HCT116 (cell line): Measurements from ENCODE around the gene SUMO3. TPM values are rescaled to one million over a fixed set of nuclear protein-coding genes. Genes with fewer than 3 reads are reported as not detected.

ENCODE experiments used
- ATAC-seq: fragments of 200-7000 bp; cut with Tn5 transposase; 2 replicates; pipeline ENCODE4 v1.9.1; 2020; ENCODE audit warnings: mild to moderate bottlenecking, moderate library complexity
- BruUV-seq: library from RNA; stranded (reverse); fragments of 400-500 nt; replicated peaks from 2 replicates; lab custom pipeline; 2021; lab: Mats Ljungman, UMichigan
- CTCF ChIA-PET: fragments of 300-600 bp; sonication (Branson Sonifier 250); formaldehyde crosslinking; loops from one replicate; lab custom pipeline; 2021; ENCODE audit warnings: antibody characterized with exemption; lab: Charles Lee
- POLR2A ChIA-PET: fragments of 300-600, 350-600 bp; sonication (Branson Sonifier 250); formaldehyde crosslinking; loops from one replicate; lab custom pipeline; 2021; ENCODE audit warnings: antibody characterized with exemption; lab: Charles Lee
- RAD21 ChIA-PET, 2 experiments: fragments of 300-600 bp; sonication (Branson Sonifier 250); formaldehyde crosslinking; loops; one replicate each; lab custom pipeline; 2023; ENCODE audit warnings: low total read pairs in 2 of 2; ENCODE audit not compliant: uncharacterized antibody in 2 of 2, unreplicated experiment in 2 of 2, low non-redundant PET in 1 of 2; lab: Charles Lee
- DNase-seq: peaks from one replicate; pipeline ENCODE4 v3.0.0-alpha.2; 2010; ENCODE audit warnings: low read depth, low spot score
- H2AFZ ChIP-seq: fragments of 200-600 bp; shearing (Covaris generic), sonication (generic); 2 replicates; pipeline ENCODE4 v1.6.1; 2017; ENCODE audit warnings: low read depth, mixed run types, mixed read lengths, antibody characterized with exemption, low read length; ENCODE audit not compliant: poor library complexity, severe bottlenecking
- H3K27ac ChIP-seq: 2 replicates; pipeline ENCODE4 v1.5.1; 2012; ENCODE audit warnings: low read depth, low read length
- H3K27me3 ChIP-seq: fragments of 200-600 bp; sonication (generic); 2 replicates; pipeline ENCODE4 v1.6.1; 2016; ENCODE audit warnings: mixed run types, low read length, mixed read lengths; ENCODE audit not compliant: insufficient read depth
- H3K36me3 ChIP-seq, 2 experiments: fragments of 200-500 bp in 1 of 2; fragments of 200-600 bp in 1 of 2; sonication (Bioruptor generic) in 1 of 2; sonication (generic) in 1 of 2; 2 replicates each; pipeline versions ENCODE4 v1.5.1 to v1.6.1; 2014 to 2016; ENCODE audit warnings: low read length in 2 of 2, inconsistent platforms in 1 of 2, mixed read lengths in 1 of 2, mixed run types in 1 of 2; ENCODE audit not compliant: insufficient read depth in 2 of 2, control insufficient read depth in 1 of 2
- H3K4me1 ChIP-seq, 2 experiments: fragments of 200-600 bp in 1 of 2; sonication (generic) in 1 of 2; 2 replicates each; pipeline versions ENCODE4 v1.5.1 to v1.6.1; 2012 to 2017; ENCODE audit warnings: low read length in 2 of 2, inconsistent platforms in 1 of 2, mild to moderate bottlenecking in 1 of 2, mixed read lengths in 1 of 2, mixed run types in 1 of 2, moderate library complexity in 1 of 2; ENCODE audit not compliant: insufficient read depth in 2 of 2, control insufficient read depth in 1 of 2
- H3K4me2 ChIP-seq: fragments of 200-600 bp; sonication (generic); 2 replicates; pipeline ENCODE4 v1.6.1; 2017; ENCODE audit warnings: mixed run types, low read length, mixed read lengths
- H3K4me3 ChIP-seq, 2 experiments: fragments of 200-600 bp in 1 of 2; sonication (generic) in 1 of 2; replicated peaks in 1 of 2; 2 replicates each; pipeline ENCODE4 v1.5.1; 2011 to 2016; ENCODE audit warnings: low read length in 2 of 2, control low read depth in 1 of 2, low read depth in 1 of 2, mild to moderate bottlenecking in 1 of 2, mixed read lengths in 1 of 2, mixed run types in 1 of 2
- H3K79me2 ChIP-seq: fragments of 200-600 bp; sonication (generic); 2 replicates; pipeline ENCODE4 v1.6.1; 2017; ENCODE audit warnings: mild to moderate bottlenecking, mixed run types, low read length, moderate library complexity, mixed read lengths; ENCODE audit not compliant: insufficient read depth
- H3K9ac ChIP-seq: fragments of 200-600 bp; sonication (generic); 2 replicates; pipeline ENCODE4 v1.6.1; 2016; ENCODE audit warnings: low read length, mixed read lengths
- H3K9me2 ChIP-seq: fragments of 200-600 bp; sonication (generic), shearing (Covaris generic); 2 replicates; pipeline ENCODE4 v1.6.1; 2017; ENCODE audit warnings: mixed run types, mild to moderate bottlenecking, moderate library complexity; ENCODE audit not compliant: insufficient read depth
- H3K9me3 ChIP-seq, 2 experiments: fragments of 200-500 bp in 1 of 2; fragments of 200-600 bp in 1 of 2; sonication (Bioruptor generic) in 1 of 2; sonication (generic) in 1 of 2; 2 replicates each; pipeline ENCODE4 v1.6.1; 2014 to 2017; ENCODE audit warnings: low read length in 2 of 2, mixed read lengths in 2 of 2, inconsistent platforms in 1 of 2, low read depth in 1 of 2, mild to moderate bottlenecking in 1 of 2, mixed run types in 1 of 2, moderate library complexity in 1 of 2; ENCODE audit not compliant: control insufficient read depth in 1 of 2, insufficient read depth in 1 of 2
- H4K20me1 ChIP-seq: fragments of 200-600 bp; sonication (generic), shearing (Covaris generic); 2 replicates; pipeline ENCODE4 v1.6.1; 2017; ENCODE audit warnings: mixed run types, mild to moderate bottlenecking, moderate library complexity; ENCODE audit not compliant: insufficient read depth
- CBX3 ChIP-seq: IDR thresholded peaks from 2 replicates; pipeline ENCODE4 v1.6.1; 2012; ENCODE audit warnings: low read depth
- EZH2 ChIP-seq: fragments of 200-600 bp; sonication (generic); IDR thresholded peaks from 2 replicates; pipeline ENCODE4 v1.6.1; 2017; ENCODE audit warnings: antibody characterized with exemption, mixed run types
- EZH2phosphoT487 ChIP-seq: fragments of 200-600 bp; IDR thresholded peaks from 2 replicates; pipeline ENCODE4 v1.6.1; 2018; ENCODE audit warnings: antibody characterized with exemption, borderline replicate concordance
- FOSL1 ChIP-seq: IDR thresholded peaks from 2 replicates; pipeline ENCODE4 v1.6.1; 2012; ENCODE audit warnings: low read depth
- JUND ChIP-seq: IDR thresholded peaks from 2 replicates; pipeline ENCODE4 v1.6.1; 2012
- POLR2AphosphoS5 ChIP-seq: IDR thresholded peaks from 2 replicates; pipeline ENCODE4 v1.6.1; 2011; ENCODE audit warnings: mild to moderate bottlenecking, low read depth, low read length, moderate library complexity
- RAD21 ChIP-seq: IDR thresholded peaks from 2 replicates; pipeline ENCODE4 v1.6.1; 2012; ENCODE audit warnings: low read depth, mild to moderate bottlenecking
- SIN3A ChIP-seq: IDR thresholded peaks from 2 replicates; pipeline ENCODE4 v1.6.1; 2012; ENCODE audit warnings: low read depth
- SP1 ChIP-seq: IDR thresholded peaks from 2 replicates; pipeline ENCODE4 v1.6.1; 2012; ENCODE audit warnings: low read depth
- SRF ChIP-seq: IDR thresholded peaks from 2 replicates; pipeline ENCODE4 v1.6.1; 2012; ENCODE audit warnings: low read depth
- TCF7L2 ChIP-seq: IDR thresholded peaks from 2 replicates; pipeline ENCODE4 v1.7.0; 2011; ENCODE audit warnings: borderline replicate concordance, inconsistent platforms; ENCODE audit not compliant: insufficient read depth, insufficient read length; ENCODE audit errors: extremely low read depth
- ZFX ChIP-seq: fragments of 450-650 bp; IDR thresholded peaks from 2 replicates; pipeline ENCODE4 v1.6.1; 2017
- ZNF274 ChIP-seq: fragments of 200-500 bp; sonication (Bioruptor generic); IDR thresholded peaks from 2 replicates; pipeline ENCODE4 v1.6.1; 2014; ENCODE audit warnings: mild to moderate bottlenecking, low read depth, low read length, inconsistent platforms
- intact Hi-C: fragments of 100-400 bp; cut with micrococcal nuclease; formaldehyde crosslinking; loops from 2 replicates; pipeline ENCODE4 v1.10.0; 2022
- total RNA-seq: library from RNA; stranded (reverse); gene quantifications from one replicate; pipeline ENCODE4 v1.2.1, GENCODE V29; 2021; ENCODE audit not compliant: unreplicated experiment
- TF ChIP-seq, protein P1 (sequence below): IDR thresholded peaks from 2 replicates; pipeline ENCODE4 v1.6.1; 2012
- TF ChIP-seq, protein P2 (sequence below), 3 experiments: fragments of 200-600 bp in 1 of 3; sonication (generic) in 1 of 3; IDR thresholded peaks in 2 of 3; conservative IDR thresholded peaks in 1 of 3; 2 replicates each; pipeline ENCODE4 v1.5.1; 2012 to 2017; ENCODE audit warnings: low read depth in 2 of 3, low read length in 2 of 3, antibody characterized with exemption in 1 of 3, borderline replicate concordance in 1 of 3, control low read depth in 1 of 3, mild to moderate bottlenecking in 1 of 3, mixed read lengths in 1 of 3, mixed run types in 1 of 3, moderate library complexity in 1 of 3; ENCODE audit not compliant: insufficient read depth in 1 of 3

Gene SUMO3
- total RNA-seq, 1 experiment from 2014 or later, result 31.5 TPM

DNA sequence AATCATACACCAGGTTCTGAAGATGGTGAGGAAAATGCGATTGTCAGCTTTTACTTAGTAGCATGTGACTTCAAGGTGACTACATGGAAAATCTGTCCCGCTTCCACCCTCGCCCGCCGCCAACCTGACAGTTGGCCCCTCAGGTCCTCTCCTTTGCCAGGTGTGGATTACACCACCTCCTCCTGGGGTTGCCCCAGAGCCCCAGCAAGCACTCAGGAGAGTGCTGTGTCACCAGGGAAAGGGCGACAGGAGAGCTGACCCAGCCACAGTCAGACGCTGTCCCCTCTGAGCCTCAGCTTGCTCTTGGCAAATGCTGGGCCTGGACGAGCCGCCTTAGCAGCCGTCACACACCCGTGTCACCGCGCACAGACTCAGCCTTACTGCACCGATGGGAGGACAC, 37.7 kb upstream of the SUMO3 start:
- Histone ChIP-seq H3K9me3 (no peaks in the 10 kb centered on the region), H3K27me3 (no peaks in the 10 kb centered on the region), H3K9me2 (no peaks in the 10 kb centered on the region), H3K36me3 (peaks cover 38 to 43% of the 10 kb centered on the region in 2 experiments), H3K79me2 (peaks cover 40% of the 10 kb centered on the region), H3K4me2 (no peak overlapping the region), H2AFZ (no peak overlapping the region), H3K9ac (no peak overlapping the region), H4K20me1 (no peaks in the 10 kb centered on the region), H3K27ac (no peak overlapping the region), H3K4me1 (no peaks in the 10 kb centered on the region; a peak in 1 of 4 replicates), H3K4me3 (no peak overlapping the region)
- no TSS peak for BruUV-seq
- ChIA-PET CTCF (no interaction called here), POLR2A (no interaction called here), RAD21 (no interaction called here)
- TF ChIP-seq RAD21, result no peak
- no peak for TF ChIP-seq FOSL1
- TF ChIP-seq SRF, result no peak
- no peak for TF ChIP-seq EZH2phosphoT487
- no peak for TF ChIP-seq TCF7L2
- TF ChIP-seq CBX3, result no peak
- no peak for TF ChIP-seq ZFX
- no peak for TF ChIP-seq SP1
- TF ChIP-seq ZNF274, result no peak
- TF ChIP-seq SIN3A, result no peak
- no peak for TF ChIP-seq JUND
- TF ChIP-seq, protein P1, sequence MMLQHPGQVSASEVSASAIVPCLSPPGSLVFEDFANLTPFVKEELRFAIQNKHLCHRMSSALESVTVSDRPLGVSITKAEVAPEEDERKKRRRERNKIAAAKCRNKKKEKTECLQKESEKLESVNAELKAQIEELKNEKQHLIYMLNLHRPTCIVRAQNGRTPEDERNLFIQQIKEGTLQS, result no peak
- TF ChIP-seq EZH2, result no peak
- no peak for TF ChIP-seq POLR2AphosphoS5
- TF ChIP-seq, protein P2, sequence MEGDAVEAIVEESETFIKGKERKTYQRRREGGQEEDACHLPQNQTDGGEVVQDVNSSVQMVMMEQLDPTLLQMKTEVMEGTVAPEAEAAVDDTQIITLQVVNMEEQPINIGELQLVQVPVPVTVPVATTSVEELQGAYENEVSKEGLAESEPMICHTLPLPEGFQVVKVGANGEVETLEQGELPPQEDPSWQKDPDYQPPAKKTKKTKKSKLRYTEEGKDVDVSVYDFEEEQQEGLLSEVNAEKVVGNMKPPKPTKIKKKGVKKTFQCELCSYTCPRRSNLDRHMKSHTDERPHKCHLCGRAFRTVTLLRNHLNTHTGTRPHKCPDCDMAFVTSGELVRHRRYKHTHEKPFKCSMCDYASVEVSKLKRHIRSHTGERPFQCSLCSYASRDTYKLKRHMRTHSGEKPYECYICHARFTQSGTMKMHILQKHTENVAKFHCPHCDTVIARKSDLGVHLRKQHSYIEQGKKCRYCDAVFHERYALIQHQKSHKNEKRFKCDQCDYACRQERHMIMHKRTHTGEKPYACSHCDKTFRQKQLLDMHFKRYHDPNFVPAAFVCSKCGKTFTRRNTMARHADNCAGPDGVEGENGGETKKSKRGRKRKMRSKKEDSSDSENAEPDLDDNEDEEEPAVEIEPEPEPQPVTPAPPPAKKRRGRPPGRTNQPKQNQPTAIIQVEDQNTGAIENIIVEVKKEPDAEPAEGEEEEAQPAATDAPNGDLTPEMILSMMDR (IDR thresholded peaks at IDR 0.05 in 2 of 3, conservative IDR thresholded peaks at IDR 0.05 in 1 of 3; ENCODE audit: borderline replicate concordance in 1 of 3, insufficient read depth in 1 of 3, low read depth in 2 of 3, low read length in 2 of 3), result no peak
- DNase-seq (no peak), ATAC-seq (no peak)
- intact Hi-C loops, result no loop called here
